Body of pancreas (tissue), 4 donors: ENCODE data around the gene KIAA0930.

Experiments used
- CTCF ChIP-seq, 7 experiments: fragments of 450-650 bp in 4 of 7; fragments of 200-600 bp in 3 of 7; sonication (generic) in 3 of 7; IDR thresholded peaks; one replicate each; pipeline ENCODE4 v1.5.1; 2016 to 2019; ENCODE audit warnings: antibody characterized with exemption in 7 of 7
- POLR2A ChIP-seq, 3 donors: fragments of 450-650 bp; IDR thresholded peaks; one replicate each; pipeline ENCODE4 v1.6.1; 2016; ENCODE audit warnings: antibody characterized with exemption in 3 of 3, mild to moderate bottlenecking in 2 of 3

- TF ChIP-seq POLR2A (IDR thresholded peaks at IDR 0.05) (no peak), CTCF (IDR thresholded peaks at IDR 0.05) (no peak)
Measured at GRCh38 chr22:45208696-45208992, 32.0 kb downstream of the KIAA0930 start.
